ENCODE results near the gene ACTR10. TPM values are rescaled to one million over a fixed set of nuclear protein-coding genes. Genes with fewer than 3 reads are reported as not detected.
A peak's percentile ranks its signal among the peaks of the same experiment; 100 is the strongest.

Gene ACTR10
- total RNA-seq, 1 experiment from 2014 or later = 39.6 TPM

- TF ChIP-seq, protein P1, sequence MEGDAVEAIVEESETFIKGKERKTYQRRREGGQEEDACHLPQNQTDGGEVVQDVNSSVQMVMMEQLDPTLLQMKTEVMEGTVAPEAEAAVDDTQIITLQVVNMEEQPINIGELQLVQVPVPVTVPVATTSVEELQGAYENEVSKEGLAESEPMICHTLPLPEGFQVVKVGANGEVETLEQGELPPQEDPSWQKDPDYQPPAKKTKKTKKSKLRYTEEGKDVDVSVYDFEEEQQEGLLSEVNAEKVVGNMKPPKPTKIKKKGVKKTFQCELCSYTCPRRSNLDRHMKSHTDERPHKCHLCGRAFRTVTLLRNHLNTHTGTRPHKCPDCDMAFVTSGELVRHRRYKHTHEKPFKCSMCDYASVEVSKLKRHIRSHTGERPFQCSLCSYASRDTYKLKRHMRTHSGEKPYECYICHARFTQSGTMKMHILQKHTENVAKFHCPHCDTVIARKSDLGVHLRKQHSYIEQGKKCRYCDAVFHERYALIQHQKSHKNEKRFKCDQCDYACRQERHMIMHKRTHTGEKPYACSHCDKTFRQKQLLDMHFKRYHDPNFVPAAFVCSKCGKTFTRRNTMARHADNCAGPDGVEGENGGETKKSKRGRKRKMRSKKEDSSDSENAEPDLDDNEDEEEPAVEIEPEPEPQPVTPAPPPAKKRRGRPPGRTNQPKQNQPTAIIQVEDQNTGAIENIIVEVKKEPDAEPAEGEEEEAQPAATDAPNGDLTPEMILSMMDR (IDR thresholded peaks at IDR 0.05 in 2 of 3, conservative IDR thresholded peaks at IDR 0.05 in 1 of 3; ENCODE audit: borderline replicate concordance in 1 of 3, insufficient read depth in 1 of 3, low read depth in 2 of 3, low read length in 2 of 3) = no peak
- peak; percentile 15; the same call in 1 of the 2 replicates for TF ChIP-seq CBX3 (IDR thresholded peaks at IDR 0.05; ENCODE audit: low read depth)
- TF ChIP-seq EZH2 (IDR thresholded peaks at IDR 0.05) = no peak
- TF ChIP-seq FOSL1 (IDR thresholded peaks at IDR 0.05; ENCODE audit: low read depth) = no peak
- peak; percentile 78 for TF ChIP-seq SIN3A (IDR thresholded peaks at IDR 0.05; ENCODE audit: low read depth)
- peak; percentile 73 for TF ChIP-seq SP1 (IDR thresholded peaks at IDR 0.05; ENCODE audit: low read depth)
Measured at GRCh38 chr14:58199726-58200479, at the start of gene ACTR10 (continued).

- TF ChIP-seq POLR2AphosphoS5 (IDR thresholded peaks at IDR 0.05; ENCODE audit: low read depth, low read length) = no peak
- TF ChIP-seq ZNF274 (IDR thresholded peaks at IDR 0.05; ENCODE audit: low read depth, low read length) = no peak
- TF ChIP-seq CEBPB (IDR thresholded peaks at IDR 0.05; ENCODE audit: low read depth) = no peak
- TF ChIP-seq, protein P2, sequence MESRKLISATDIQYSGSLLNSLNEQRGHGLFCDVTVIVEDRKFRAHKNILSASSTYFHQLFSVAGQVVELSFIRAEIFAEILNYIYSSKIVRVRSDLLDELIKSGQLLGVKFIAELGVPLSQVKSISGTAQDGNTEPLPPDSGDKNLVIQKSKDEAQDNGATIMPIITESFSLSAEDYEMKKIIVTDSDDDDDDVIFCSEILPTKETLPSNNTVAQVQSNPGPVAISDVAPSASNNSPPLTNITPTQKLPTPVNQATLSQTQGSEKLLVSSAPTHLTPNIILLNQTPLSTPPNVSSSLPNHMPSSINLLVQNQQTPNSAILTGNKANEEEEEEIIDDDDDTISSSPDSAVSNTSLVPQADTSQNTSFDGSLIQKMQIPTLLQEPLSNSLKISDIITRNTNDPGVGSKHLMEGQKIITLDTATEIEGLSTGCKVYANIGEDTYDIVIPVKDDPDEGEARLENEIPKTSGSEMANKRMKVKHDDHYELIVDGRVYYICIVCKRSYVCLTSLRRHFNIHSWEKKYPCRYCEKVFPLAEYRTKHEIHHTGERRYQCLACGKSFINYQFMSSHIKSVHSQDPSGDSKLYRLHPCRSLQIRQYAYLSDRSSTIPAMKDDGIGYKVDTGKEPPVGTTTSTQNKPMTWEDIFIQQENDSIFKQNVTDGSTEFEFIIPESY (IDR thresholded peaks at IDR 0.05; ENCODE audit: extremely low read depth, insufficient replicate concordance, low read length) = no peak
- TF ChIP-seq, protein P1 (IDR thresholded peaks at IDR 0.05 in 2 of 3, conservative IDR thresholded peaks at IDR 0.05 in 1 of 3; ENCODE audit: borderline replicate concordance in 1 of 3, insufficient read depth in 1 of 3, low read depth in 2 of 3, low read length in 2 of 3) = no peak
- no peak for TF ChIP-seq FOSL1 (IDR thresholded peaks at IDR 0.05; ENCODE audit: low read depth)
- TF ChIP-seq EZH2 (IDR thresholded peaks at IDR 0.05) = no peak
- TF ChIP-seq POLR2A (IDR thresholded peaks at IDR 0.05; ENCODE audit: borderline replicate concordance, extremely low read depth, insufficient read depth, insufficient read length) = no peak
- no peak for TF ChIP-seq ZFX (IDR thresholded peaks at IDR 0.05)
- TF ChIP-seq CBX3 (IDR thresholded peaks at IDR 0.05; ENCODE audit: low read depth) = no peak
- Histone ChIP-seq H3K9ac (ENCODE audit: low read length) (no peak overlapping the region), H3K27me3 (ENCODE audit: insufficient read depth, low read length) (peaks cover 42% of the 10 kb centered on the region), H3K4me1 (ENCODE audit: control insufficient read depth in 1 of 2, insufficient read depth in 2 of 2, low read length in 2 of 2) (peaks cover 6 to 16% of the 10 kb centered on the region in 2 experiments; a peak in 2 of 4 replicates), H3K9me2 (ENCODE audit: insufficient read depth) (no peaks in the 10 kb centered on the region), H4K20me1 (ENCODE audit: insufficient read depth) (no peaks in the 10 kb centered on the region), H2AFZ (ENCODE audit: low read depth, low read length, poor library complexity, severe bottlenecking) (no peak overlapping the region), H3K4me2 (ENCODE audit: low read length) (no peak overlapping the region), H3K79me2 (ENCODE audit: insufficient read depth, low read length) (no peaks in the 10 kb centered on the region), H3K4me3 (replicated peaks in 1 of 2; ENCODE audit: low read depth in 1 of 2, low read length in 2 of 2) (no peak overlapping the region), H3K27ac (ENCODE audit: low read depth, low read length) (no peak overlapping the region), H3K36me3 (ENCODE audit: control insufficient read depth in 1 of 2, insufficient read depth in 2 of 2, low read length in 2 of 2) (no peaks in the 10 kb centered on the region), H3K9me3 (ENCODE audit: control insufficient read depth in 1 of 2, insufficient read depth in 1 of 2, low read depth in 1 of 2, low read length in 2 of 2) (no peaks in the 10 kb centered on the region)
- RAD21 ChIA-PET (ENCODE audit: low non-redundant PET in 1 of 2, low total read pairs in 2 of 2, uncharacterized antibody in 2 of 2, unreplicated experiment in 2 of 2) = no interaction called here
- DNase-seq (ENCODE audit: low read depth, low spot score) (no peak), ATAC-seq (no peak)
- intact Hi-C loops (cut with micrococcal nuclease) = no loop called here
- BruUV-seq (replicated peaks) = no TSS peak
- CTCF ChIA-PET = no interaction called here
- POLR2A ChIA-PET = no interaction called here
Measured at GRCh38 chr14:58150243-58150805, 49.6 kb upstream of the ACTR10 start.
